ENCODE results near the gene KYNU.
"Not testable (repeated sequence)": the region's sequence is repeated elsewhere in the genome, so short reads cannot be mapped to it uniquely, and the experiment has no call there.

The KYNU gene

DNA sequence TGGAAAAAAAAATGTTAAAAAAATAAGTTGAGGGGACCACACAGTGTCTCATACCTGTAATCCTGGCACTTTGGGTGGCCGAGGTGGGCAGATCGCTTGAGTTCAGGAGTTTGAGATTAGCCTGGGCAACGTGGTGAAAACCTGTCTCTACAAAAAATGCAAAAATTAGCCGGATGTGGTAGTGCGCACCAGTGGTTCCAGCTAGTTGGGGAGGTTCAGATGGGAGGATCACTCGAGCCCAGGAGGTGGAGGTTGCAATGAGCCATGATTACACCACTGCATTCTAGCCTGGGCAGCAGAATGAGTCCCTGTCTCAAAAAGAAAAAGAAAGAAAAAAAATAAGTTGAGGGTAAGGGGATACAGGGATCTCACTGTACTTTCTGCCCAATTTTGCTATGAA lies 6.1 kb upstream of the KYNU start:
- no peak for DNase-seq (ENCODE audit: low read depth)

DNA sequence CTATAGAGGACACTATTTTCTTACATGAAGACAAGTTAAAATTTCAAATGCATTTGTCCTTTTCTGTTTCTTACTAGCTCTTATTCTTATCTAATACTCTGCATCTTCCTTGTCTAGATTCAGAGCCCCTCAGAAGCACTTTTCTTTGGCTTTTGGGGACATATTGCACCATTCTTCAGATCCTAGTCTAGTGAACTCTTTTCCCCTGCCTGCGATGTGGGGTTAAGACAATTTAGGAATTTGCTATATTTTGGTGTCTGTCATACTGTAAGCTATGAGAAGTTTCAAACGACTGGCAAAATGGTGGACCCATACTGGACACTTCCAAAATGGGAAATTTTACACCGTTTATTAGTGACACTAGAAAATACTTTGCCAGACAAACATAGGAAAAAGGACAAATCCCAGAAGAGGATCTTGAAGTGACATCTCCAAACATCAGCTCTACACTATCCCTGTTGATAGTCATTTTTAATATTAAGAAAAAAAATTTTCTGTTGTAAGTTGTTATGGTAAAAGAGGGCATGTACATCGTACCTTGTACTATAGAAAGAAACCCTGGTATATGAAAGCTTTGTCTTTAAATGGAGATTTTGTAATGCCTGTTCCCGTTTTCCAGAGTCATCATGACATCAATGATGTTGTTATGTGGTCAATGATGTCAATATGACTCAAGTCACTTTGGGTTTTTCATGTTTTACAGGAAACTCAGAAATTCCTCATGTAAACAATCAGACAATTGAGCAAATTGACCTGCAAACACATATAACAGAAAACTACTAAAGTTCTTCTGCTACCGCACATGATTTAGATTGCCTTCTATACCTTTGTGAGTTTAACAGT lies 4.4 kb upstream of the KYNU start:
- DNase-seq (ENCODE audit: low read depth): no peak

DNA sequence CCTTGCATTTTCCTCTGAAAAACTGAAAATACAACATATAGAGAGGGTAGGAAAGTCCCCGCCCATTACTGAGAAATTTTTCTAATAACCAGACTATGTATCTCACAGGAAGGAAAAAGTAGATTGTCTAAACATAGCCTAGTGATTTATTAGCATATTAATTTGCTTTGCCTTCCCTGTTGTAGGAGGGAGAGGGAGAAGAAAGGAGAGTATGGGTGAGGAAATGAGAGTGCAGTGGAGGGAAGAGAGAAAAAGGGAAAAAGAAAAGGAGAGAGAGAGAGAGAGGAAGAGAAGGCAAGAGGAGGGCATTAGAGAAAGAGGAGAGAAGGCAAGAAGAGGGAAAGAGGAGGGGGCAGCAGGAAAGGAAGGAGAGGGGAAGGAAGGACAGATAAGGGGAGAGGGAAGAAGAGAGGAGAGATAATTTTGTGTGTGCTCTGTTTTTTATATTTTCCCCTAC lies 3.6 kb upstream of the KYNU start:
- DNase-seq (ENCODE audit: low read depth): no peak

DNA sequence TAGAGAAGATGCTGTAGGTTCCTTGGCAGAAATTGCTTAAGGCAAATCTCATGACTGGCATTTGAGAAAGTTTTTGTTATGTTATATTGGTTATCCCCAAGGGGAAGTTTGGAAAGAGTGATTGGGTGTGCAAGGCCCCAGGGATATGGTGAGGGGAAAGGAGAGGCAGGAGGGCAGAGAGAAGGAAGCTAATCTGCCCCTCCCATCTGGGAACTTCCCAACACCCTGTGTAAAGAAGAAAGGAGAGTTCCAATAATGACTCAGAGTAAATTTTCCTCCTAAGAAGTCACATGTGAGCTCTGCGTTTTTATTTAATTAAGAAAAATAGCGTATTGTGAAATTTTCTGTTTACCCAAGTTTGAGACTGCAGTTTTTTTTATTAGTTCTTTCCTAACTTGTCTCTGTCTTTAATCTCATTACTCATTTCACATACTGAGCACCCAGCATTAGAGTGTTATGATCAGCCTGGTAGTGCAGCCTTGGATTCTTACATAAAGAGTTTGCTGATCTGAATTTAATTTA lies 3.1 kb upstream of the KYNU start:
- no peak for DNase-seq (ENCODE audit: low read depth)

DNA sequence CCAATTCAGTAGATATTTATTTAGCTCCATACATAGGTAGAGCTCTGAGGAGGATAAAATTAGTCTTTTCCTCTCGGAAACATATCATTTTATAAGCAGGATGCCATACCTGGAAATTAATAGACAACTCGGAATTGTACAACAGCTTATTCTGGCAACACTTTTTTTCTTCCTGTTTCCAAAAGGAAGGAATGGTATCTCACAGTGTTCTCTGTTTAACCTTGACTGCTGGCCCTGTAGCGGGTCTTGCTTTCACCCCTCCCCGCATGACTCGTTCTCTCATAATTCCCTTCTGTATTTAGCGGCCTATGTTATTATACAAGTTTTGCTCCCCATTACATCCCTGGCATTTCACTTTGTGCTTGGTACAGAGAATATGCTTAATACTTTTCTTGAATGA lies 2.5 kb upstream of the KYNU start:
- DNase-seq (ENCODE audit: low read depth): no peak

DNA sequence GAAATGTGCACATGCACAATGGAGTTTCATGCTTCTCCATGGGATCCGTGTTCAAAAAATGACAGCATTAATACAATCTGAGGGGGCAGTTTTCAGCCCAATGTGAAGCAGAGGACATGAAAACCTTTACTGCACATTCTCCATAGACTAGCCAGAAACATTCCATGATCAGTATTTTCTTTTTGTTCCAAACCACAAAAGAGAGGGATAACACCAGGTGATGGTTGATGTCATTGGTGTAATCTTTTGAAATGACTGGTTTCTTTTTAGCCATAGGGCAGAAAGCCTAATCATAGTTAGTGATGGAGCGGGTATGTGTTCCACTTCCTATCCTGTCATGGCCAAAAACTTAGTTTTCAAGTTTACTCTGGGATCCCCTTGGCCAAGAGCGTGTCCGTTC lies 1.8 kb upstream of the KYNU start:
- DNase-seq (ENCODE audit: low read depth): no peak

DNA sequence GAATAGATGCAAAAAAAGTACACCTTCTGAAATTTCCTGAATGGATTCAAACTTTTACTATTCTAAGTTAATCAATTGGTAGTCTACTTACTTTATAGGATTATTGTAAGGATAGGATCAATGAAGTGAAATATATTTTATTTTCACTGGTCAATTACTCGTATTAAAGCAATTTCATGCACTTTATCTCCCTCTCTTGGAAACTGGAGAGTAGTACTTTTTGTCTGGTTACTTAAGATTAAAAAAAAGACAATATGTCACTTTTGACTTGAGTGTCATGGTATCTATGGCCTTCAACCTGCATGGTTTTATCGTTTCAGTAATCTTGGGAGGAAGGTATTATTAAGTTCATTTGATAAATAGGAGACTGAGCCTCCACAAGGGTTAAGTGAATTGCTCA lies 1.0 kb upstream of the KYNU start:
- no peak for DNase-seq (ENCODE audit: low read depth)

DNA sequence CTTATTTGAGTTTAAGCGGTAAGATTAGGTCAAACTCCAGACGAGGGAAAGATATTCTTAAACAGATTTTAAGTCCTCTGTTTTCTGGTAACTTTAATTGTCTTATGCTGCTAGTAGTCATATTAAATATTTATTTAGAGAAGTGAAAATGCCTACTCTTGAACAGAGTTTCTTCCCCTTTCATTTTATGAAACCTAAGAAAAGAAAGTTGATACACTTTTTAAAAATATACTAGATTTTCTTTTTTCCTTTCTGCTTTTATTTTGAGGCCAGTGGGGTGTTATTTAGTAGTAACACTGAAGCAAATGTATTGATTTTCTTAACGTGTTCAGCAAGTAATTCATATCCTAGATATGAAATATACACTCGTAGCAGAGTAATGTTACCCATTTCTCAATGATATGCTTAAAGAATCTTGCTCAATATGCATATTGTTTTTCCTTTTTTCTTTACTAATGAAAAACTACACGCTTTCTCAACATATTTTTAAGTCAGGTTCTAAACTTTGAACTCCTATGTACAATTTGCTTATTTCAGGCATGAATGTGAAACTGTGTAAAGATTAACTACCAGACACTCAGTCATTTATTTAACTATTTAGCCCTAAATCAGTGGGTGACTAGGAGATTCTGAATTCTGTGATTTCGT lies 691 bp downstream of the KYNU start:
- DNase-seq (ENCODE audit: low read depth): no peak

DNA sequence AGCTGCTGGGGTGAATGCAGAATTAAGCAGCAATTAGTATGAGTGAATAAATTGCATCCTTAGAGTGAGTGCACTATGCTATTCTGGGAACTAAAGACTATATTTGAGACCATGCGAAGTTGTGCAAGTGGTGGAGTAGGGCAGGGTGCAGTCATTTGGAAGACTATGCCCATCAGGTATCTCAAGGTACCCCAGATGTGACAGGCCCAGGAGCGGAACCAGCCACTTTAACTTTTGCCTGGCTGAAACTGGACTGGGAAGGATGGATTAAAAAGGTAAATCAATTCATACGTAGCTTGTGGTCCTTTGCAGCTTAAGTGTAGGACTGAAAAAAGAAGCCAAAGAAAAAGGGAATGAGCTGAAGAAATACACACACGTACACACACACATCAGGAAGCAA lies 1.7 kb downstream of the KYNU start:
- DNase-seq (ENCODE audit: low read depth): no peak

DNA sequence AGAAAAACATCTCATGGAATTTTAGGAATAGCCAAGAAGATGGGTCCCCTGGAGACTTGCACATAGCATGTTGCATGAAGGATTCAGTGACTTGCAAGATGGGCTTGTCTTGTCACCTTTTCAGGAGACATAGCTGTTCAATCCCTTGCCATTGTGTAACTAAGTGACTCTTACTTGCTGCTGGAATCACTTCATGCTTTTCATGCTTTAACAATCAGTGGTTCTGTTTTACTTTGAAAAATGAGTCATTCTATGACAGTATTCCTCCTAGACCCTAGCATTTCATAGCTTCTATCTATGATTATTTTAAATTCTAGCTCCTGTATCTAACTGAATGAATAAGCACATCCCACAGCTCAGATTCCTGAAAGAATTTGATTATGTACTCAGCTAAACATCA lies 2.8 kb downstream of the KYNU start:
- no peak for DNase-seq (ENCODE audit: low read depth)

DNA sequence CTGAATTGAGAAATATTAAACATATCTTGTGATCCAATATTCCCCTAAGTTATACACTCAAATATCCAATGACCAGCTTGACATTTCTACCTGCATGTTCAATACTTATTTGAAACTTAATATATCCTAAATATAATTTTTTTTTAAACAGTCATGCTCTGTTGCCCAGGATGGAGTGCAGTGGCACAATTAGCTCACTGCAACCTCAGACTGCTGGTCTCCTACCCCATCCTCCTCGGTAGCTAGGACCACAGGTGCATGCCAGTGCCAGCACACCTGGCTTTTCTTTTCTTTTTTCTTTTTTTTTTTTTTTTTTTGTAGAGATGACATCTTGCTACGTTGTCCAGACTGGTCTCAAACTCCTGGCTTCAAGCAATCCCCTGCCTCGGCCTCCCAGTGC lies 4.2 kb downstream of the KYNU start:
- DNase-seq (ENCODE audit: low read depth): no peak

DNA sequence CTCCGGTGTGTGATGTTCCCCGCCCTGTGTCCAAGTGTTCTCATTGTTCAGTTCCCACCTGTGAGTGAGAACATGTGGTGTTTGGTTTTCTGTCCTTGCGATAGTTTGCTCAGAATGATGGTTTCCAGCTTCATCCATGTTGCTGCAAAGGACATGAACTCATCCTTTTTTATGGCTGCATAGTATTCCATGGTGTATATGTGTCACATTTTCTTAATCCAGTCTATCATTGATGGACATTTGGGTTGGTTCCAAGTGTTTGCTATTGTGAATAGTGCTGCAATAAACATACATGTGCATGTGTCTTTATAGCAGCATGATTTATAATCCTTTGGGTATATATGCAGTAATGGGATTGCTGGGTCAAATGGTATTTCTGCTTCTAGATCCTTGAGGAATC lies 5.0 kb downstream of the KYNU start:
- not testable (repeated sequence) for DNase-seq (ENCODE audit: low read depth)

DNA sequence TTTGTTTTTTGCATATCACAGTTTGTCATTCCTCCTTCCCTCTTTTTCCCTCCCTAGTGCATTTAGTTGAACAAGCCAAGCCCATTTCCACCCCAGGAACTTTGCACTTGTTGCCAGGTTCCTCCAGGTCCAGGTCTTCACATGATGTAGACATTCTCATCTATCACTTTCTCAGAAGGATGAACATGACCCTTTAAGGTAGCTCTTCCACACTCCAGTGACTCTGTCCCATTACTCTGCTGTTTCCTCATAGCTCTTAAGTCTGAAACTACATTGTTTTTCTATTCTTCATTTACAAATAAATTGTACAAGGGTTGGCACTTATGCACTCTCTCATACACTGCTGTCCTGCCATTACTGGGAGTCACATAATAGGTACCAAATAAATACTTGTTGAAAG lies 6.1 kb downstream of the KYNU start:
- no peak for DNase-seq (ENCODE audit: low read depth)

DNA sequence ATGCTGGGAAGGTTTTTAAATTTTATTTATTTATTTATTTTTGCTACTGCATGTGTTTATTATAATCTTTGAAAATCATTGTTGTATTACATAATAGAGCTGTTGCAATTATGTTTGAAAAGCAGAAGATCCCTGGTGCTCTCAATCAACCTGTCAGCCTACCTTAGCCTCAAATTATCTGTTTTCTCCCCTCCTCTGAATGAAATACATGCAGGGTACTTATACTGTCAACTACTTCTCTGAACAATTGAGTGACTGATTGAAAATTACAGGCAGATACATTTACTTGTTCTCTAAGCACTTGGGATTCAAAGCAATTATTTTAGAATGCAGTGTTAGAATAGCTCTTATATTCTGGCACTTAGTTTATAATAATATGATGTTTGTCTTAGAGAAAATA lies 8.1 kb downstream of the KYNU start:
- DNase-seq (ENCODE audit: low read depth): no peak

DNA sequence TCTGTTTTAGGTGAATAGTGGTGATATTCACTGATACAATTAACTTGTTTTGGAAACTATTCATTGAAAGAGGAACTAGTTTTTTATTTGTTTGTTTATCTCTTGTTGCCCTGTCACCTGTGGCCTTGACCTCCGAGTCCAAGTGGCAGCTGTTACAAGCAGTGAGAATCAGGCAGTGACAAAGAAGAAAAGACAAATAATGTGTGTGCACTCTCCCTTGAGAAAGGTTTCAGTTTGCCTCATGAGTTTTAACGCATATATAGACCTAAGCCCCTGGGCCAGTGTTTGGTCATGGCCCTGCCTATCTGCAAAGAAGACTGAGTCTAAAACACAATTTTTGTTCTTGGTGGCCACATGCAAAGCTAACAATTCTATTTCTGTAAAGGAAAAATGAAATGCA lies 15.3 kb downstream of the KYNU start:
- DNase-seq (ENCODE audit: low read depth): no peak

DNA sequence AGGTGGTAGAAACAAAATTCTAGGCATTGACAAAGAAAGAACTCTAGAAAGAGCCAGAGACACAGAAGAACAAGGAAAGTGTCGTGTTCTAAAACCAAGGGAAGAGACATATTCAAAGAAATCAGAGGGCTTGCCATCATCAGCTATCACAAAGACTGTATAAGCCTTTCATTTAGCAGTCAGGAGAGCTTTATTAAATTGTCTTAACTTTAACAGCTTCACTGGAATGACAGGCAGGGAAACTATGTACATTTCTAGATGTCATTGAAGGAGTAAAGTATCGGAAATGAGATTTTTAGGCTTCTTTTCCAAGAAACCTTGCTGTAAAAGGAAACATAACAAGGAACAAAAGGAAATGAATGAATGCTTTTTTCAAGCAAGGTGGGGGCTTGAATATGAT lies 15.8 kb downstream of the KYNU start:
- DNase-seq (ENCODE audit: low read depth): no peak

DNA sequence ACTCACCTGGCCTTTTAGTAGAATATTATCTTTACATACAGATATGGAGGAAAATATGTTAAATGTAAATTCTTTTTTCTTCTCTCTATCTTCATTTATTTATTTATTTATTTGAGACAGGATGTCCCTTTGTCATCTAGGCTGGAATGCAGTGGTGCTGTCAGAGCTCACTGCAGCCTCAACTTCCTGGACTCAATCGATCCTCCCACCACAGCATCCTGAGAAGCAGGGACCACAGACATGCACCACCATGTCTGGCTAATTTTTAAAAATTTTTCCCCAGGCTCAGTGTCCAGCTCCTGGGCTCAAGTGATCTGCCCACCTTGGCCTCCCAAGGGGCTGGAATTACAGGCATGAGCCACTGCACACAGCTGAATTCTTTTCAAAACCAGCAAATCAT lies 20.3 kb downstream of the KYNU start:
- no peak for DNase-seq (ENCODE audit: low read depth)

DNA sequence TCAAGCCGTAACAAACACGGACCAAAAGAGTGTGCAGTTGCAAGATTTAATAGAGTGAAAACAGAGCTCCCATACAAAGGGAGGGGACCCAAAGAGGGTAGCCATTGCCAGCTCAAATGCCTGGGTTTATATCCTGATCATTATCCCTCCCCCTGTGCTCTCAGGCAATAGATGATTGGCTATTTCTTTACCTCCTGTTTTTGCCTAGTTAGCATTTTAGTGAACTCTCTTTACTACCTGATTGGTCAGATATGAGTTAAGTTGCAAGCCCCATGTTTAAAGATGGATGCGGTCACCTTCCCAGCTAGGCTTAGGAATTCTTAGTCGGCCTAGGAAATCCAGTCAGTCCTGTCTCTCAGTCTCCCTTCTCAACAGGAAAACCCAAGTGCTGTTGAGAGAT lies 22.9 kb downstream of the KYNU start:
- not testable (repeated sequence) for DNase-seq (ENCODE audit: low read depth)

DNA sequence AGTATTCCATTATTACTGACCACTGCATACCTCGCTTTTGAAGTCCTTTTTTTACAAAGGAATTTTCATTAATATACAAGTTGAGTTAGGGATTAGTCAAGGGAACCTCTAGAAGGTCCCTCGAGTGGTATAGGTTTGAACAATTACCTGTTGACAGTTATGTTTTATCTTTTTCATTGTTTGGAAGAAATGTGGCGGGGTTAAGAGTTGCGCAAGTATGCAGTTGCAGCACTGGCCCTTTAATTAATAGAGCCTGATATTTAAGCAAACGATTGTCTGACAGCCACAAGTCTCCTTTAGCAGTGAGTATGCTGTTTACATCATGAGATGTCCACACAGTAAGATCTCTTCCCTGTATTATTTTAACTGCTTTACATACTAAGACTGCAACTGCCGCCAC lies 24.3 kb downstream of the KYNU start:
- DNase-seq (ENCODE audit: low read depth): no peak

DNA sequence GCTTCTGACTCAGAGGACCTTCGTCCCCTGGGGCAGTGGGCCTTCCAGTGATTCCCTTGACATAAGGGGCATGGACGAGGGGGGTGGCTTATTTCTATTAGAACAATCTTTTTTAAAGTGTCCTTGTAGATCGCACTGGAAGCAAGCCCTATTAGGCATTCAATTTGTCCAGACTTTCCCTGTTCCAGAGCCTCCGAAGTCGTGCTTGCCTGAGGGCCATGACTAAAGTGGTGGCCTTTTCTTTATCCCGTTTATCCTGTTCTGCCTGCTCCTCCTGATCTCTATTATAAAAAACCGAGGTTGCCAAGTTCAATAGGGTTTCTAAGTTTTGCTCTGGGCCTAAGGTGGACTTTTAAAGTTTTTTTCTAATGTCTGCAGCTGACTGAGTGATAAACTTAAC lies 26.3 kb downstream of the KYNU start:
- not testable (repeated sequence) for DNase-seq (ENCODE audit: low read depth)

DNA sequence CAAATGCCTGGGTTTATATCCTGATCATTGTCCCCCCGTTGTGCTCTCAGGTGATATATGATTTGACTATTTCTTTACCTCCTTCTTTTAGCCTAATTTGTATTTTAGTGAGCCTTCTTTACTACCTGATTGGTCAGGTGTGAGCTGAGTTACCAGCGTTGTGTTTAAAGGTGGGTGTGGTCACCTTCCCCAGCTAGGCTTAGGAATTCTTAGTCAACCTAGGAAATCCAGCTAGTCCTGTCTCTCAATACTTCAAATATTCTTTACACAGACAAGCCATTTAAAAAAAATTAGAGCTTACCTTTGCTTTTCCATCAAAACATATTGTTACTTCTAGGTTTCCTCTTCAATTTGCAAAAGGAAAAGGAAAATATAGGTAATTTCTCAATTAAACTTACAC lies 30.2 kb downstream of the KYNU start:
- DNase-seq (ENCODE audit: low read depth): no peak

DNA sequence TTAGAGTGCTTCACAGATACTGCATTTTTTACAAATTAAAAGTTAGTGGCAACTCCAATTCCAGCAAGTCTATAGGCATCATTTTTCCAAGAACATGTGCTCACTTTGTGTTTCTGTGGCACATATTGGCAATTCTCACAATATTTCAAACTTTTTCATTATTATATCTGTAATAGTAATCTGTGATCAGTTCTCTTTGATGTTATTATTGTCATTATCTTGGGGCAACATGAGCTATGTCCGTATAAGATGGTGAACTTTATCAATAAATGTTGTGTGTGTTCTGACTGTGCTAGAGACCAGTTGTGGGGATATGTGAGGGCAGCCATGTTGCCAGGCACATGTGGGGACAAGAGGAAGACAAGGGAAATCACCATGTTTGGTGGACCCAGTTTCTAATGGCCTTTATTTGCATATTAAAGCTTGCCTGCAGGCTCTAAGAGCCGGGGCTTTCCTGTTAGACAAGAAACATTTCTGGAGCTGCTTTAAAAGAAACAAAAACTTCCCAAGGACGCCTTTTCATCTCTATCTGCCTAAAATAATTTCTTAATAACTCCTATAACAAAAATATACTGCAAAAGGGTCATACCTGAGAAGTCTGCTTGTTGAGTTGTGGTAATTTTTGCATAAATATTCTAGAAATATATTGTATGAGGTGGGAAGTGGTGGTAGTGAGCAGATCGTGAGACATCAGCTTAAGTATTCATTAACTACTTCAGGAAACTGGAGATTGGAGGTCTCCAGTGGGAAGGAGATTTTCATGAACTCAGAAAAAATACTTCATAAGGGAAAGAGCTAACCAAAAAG lies 37.2 kb downstream of the KYNU start:
- no peak for DNase-seq (ENCODE audit: low read depth)

DNA sequence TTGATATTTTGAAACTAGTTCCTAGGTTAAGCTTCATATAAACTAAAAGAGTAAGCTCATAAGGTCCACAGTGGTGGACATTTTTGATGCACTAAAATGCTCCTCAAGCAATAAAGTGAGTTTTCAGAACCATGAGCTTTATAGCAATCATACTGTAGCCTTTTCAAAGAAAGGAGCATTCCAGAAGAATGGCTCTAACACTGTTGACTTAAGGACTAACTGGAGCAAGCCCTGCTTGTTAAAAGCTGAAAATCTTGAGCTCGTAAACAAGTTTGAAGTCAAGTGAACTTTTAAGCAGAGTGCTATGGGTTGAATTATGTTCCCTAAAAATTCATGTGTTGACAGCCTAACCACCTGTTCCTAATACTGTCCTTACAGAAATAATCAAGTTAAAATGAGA lies 38.0 kb downstream of the KYNU start:
- DNase-seq (ENCODE audit: low read depth): no peak

Measured in activated T-cell treated with anti-CD3 and anti-CD28 coated beads for 1 hour (primary cell).